CD4-positive, CD25-positive, alpha-beta regulatory T cell (primary cell): Measurements from ENCODE around the gene SART3. TPM values are rescaled to one million over a fixed set of nuclear protein-coding genes. Genes with fewer than 3 reads are reported as not detected.

Experiments used
- ATAC-seq, 2 donors: fragments of 150-1000 bp; cut with Tn5 transposase; one replicate each; pipeline ENCODE4 v1.10.0; 2021; ENCODE audit warnings: low read depth in 2 of 2, moderate number of reproducible peaks in 2 of 2, moderate library complexity in 1 of 2
- DNase-seq, 3 donors: peaks; one replicate each; pipeline versions ENCODE4 v3.0.0 to v3.0.0-alpha.2; 2012 to 2022; ENCODE audit warnings: mixed read lengths in 1 of 3
- H3K27ac ChIP-seq: one replicate; pipeline ENCODE4 v1.7.0; 2013; ENCODE audit warnings: mild to moderate bottlenecking, low read length; ENCODE audit not compliant: insufficient read depth, poor library complexity, severe bottlenecking
- H3K27me3 ChIP-seq: one replicate; pipeline ENCODE4 v1.7.0; 2013; ENCODE audit warnings: low read length; ENCODE audit not compliant: control insufficient read depth, insufficient read depth
- H3K36me3 ChIP-seq: one replicate; pipeline ENCODE4 v1.7.0; 2013; ENCODE audit warnings: mild to moderate bottlenecking, low read length, moderate library complexity; ENCODE audit not compliant: control insufficient read depth, insufficient read depth
- H3K4me1 ChIP-seq: 2 replicates; pipeline ENCODE4 v1.7.0; 2013; ENCODE audit warnings: mild to moderate bottlenecking, low read length; ENCODE audit not compliant: insufficient read depth, control insufficient read depth, poor library complexity, severe bottlenecking
- H3K4me3 ChIP-seq: one replicate; pipeline ENCODE4 v1.7.0; 2013; ENCODE audit warnings: low read depth, mild to moderate bottlenecking, low read length, moderate library complexity
- H3K9me3 ChIP-seq, 2 experiments: 1 replicate in 1 of 2; 2 replicates in 1 of 2; pipeline ENCODE4 v1.7.0; 2013; ENCODE audit warnings: low read length in 2 of 2, mild to moderate bottlenecking in 1 of 2, moderate library complexity in 1 of 2; ENCODE audit not compliant: control insufficient read depth in 2 of 2
- H3K27ac Mint-ChIP-seq, 3 donors: one replicate each; pipeline ENCODE4 v1.8.0; 2020 to 2022; ENCODE audit warnings: mild to moderate bottlenecking in 3 of 3, mixed read lengths in 3 of 3, moderate library complexity in 2 of 3
- H3K27me3 Mint-ChIP-seq: one replicate; pipeline ENCODE4 v1.8.0; 2022; ENCODE audit warnings: mild to moderate bottlenecking, mixed read lengths
- H3K36me3 Mint-ChIP-seq: one replicate; pipeline ENCODE4 v1.8.0; 2020; ENCODE audit warnings: mixed read lengths
- H3K4me1 Mint-ChIP-seq, 4 donors: one replicate each; pipeline ENCODE4 v1.8.0; 2020 to 2022; ENCODE audit warnings: mixed read lengths in 4 of 4, mild to moderate bottlenecking in 1 of 4
- H3K4me3 Mint-ChIP-seq, 4 donors: one replicate each; pipeline ENCODE4 v1.8.0; 2020 to 2022; ENCODE audit warnings: mild to moderate bottlenecking in 4 of 4, mixed read lengths in 4 of 4, moderate library complexity in 3 of 4
- H3K9me3 Mint-ChIP-seq, 7 donors: one replicate each; pipeline ENCODE4 v1.8.0; 2020 to 2022; ENCODE audit warnings: mixed read lengths in 7 of 7, mild to moderate bottlenecking in 3 of 7, moderate library complexity in 2 of 7
- polyA plus RNA-seq, 4 donors: library from polyadenylated mRNA; unstranded; fragments of 300-500 nt; fragmentation: Illumina TruSeq; gene quantifications; one replicate each; pipeline ENCODE4 v1.2.3, GENCODE V29; 2021
- total RNA-seq: library from RNA; stranded (reverse); gene quantifications from one replicate; pipeline ENCODE4 v1.2.3, GENCODE V29; 2022

SART3 gene
- total and polyA plus RNA-seq, 5 donors from 2014 or later = 25.3 to 107 (median 32.6) TPM

GRCh38 chr12:108483213-108484059 is 77.5 kb downstream of the SART3 start:
- Histone ChIP-seq H3K9me3 (peaks cover 0 to 2% of the 10 kb centered on the region in 2 experiments), H3K27me3 (peaks cover 8% of the 10 kb centered on the region), H3K27ac (no peak overlapping the region), H3K4me1 (no peaks in the 10 kb centered on the region), H3K36me3 (no peaks in the 10 kb centered on the region), H3K4me3 (no peak overlapping the region)
- Mint-ChIP-seq H3K27me3 (peaks cover 12% of the 10 kb centered on the region), H3K36me3 (no peaks in the 10 kb centered on the region), H3K9me3 (peaks cover 0 to 8% (median 2%) of the 10 kb centered on the region in 7 donors), H3K4me1 (no peaks in the 10 kb centered on the region), H3K27ac (peak overlapping the region in 1 of 3 donors; percentile 16), H3K4me3 (no peak overlapping the region)
- ATAC-seq (no peak), DNase-seq (no peak)

- Mint-ChIP-seq H3K4me3 (no peak overlapping the region), H3K9me3 (peaks cover 1 to 6% (median 2%) of the 10 kb centered on the region in 7 donors), H3K4me1 (no peaks in the 10 kb centered on the region), H3K27me3 (peaks cover 12% of the 10 kb centered on the region), H3K27ac (no peak overlapping the region), H3K36me3 (no peaks in the 10 kb centered on the region)
- Histone ChIP-seq H3K4me3 (no peak overlapping the region), H3K27ac (no peak overlapping the region), H3K9me3 (peaks cover 0 to 2% of the 10 kb centered on the region in 2 experiments), H3K4me1 (no peaks in the 10 kb centered on the region), H3K36me3 (no peaks in the 10 kb centered on the region), H3K27me3 (peaks cover 8% of the 10 kb centered on the region)
- ATAC-seq (no peak), DNase-seq (no peak)
Measured at GRCh38 chr12:108482717-108483212, 78.2 kb downstream of the SART3 start.

GRCh38 chr12:108479364-108480070 is 81.5 kb downstream of the SART3 start:
- no peak overlapping the region for H3K4me3 Mint-ChIP-seq
- DNase-seq (no peak), ATAC-seq (no peak)
- H3K36me3 ChIP-seq = no peaks in the 10 kb centered on the region
- no peaks in the 10 kb centered on the region for H3K36me3 Mint-ChIP-seq
- no peak overlapping the region for H3K27ac Mint-ChIP-seq
- no peaks in the 10 kb centered on the region for H3K4me1 ChIP-seq
- no peak overlapping the region for H3K4me3 ChIP-seq
- H3K9me3 Mint-ChIP-seq = peaks cover 0 to 3% (median 0%) of the 10 kb centered on the region in 7 donors
- no peak overlapping the region for H3K27ac ChIP-seq
- H3K4me1 Mint-ChIP-seq = no peaks in the 10 kb centered on the region
- peaks cover 8% of the 10 kb centered on the region for H3K27me3 Mint-ChIP-seq
- H3K9me3 ChIP-seq = no peaks in the 10 kb centered on the region
- H3K27me3 ChIP-seq = peaks cover 8% of the 10 kb centered on the region

GRCh38 chr12:108478611-108479206 is 82.3 kb downstream of the SART3 start:
- Mint-ChIP-seq H3K27ac (no peak overlapping the region), H3K36me3 (no peaks in the 10 kb centered on the region), H3K9me3 (peaks cover 0 to 3% (median 0%) of the 10 kb centered on the region in 7 donors), H3K4me3 (no peak overlapping the region), H3K27me3 (peaks cover 8% of the 10 kb centered on the region), H3K4me1 (no peaks in the 10 kb centered on the region)
- no peak for DNase-seq
- no peak overlapping the region for H3K27ac ChIP-seq
- H3K27me3 ChIP-seq = peaks cover 8% of the 10 kb centered on the region
- no peak overlapping the region for H3K4me3 ChIP-seq
- H3K4me1 ChIP-seq = no peaks in the 10 kb centered on the region
- no peaks in the 10 kb centered on the region for H3K36me3 ChIP-seq
- no peaks in the 10 kb centered on the region for H3K9me3 ChIP-seq
- ATAC-seq = no peak

- ATAC-seq (no peak), DNase-seq (no peak)
- H3K4me1 Mint-ChIP-seq = no peaks in the 10 kb centered on the region
- H3K9me3 ChIP-seq = no peaks in the 10 kb centered on the region
- H3K27me3 Mint-ChIP-seq = peaks cover 8% of the 10 kb centered on the region
- no peak overlapping the region for H3K27ac Mint-ChIP-seq
- H3K27me3 ChIP-seq = peaks cover 5% of the 10 kb centered on the region
- H3K4me1 ChIP-seq = no peaks in the 10 kb centered on the region
- H3K4me3 ChIP-seq = no peak overlapping the region
- H3K36me3 ChIP-seq = no peaks in the 10 kb centered on the region
- no peaks in the 10 kb centered on the region for H3K36me3 Mint-ChIP-seq
- peaks cover 0 to 3% (median 0%) of the 10 kb centered on the region in 7 donors for H3K9me3 Mint-ChIP-seq
- H3K27ac ChIP-seq = no peak overlapping the region
- H3K4me3 Mint-ChIP-seq = no peak overlapping the region
Measured at GRCh38 chr12:108477881-108478259, 83.1 kb downstream of the SART3 start.

GRCh38 chr12:108477055-108477880 is 83.7 kb downstream of the SART3 start:
- H3K36me3 Mint-ChIP-seq = no peaks in the 10 kb centered on the region
- Histone ChIP-seq H3K4me1 (no peaks in the 10 kb centered on the region), H3K9me3 (no peaks in the 10 kb centered on the region), H3K27ac (no peak overlapping the region), H3K36me3 (no peaks in the 10 kb centered on the region), H3K27me3 (peaks cover 5% of the 10 kb centered on the region), H3K4me3 (no peak overlapping the region)
- ATAC-seq (no peak), DNase-seq (no peak)
- H3K4me1 Mint-ChIP-seq = no peaks in the 10 kb centered on the region
- no peak overlapping the region for H3K4me3 Mint-ChIP-seq
- peaks cover 8% of the 10 kb centered on the region for H3K27me3 Mint-ChIP-seq
- H3K27ac Mint-ChIP-seq = no peak overlapping the region
- peaks cover 0 to 3% (median 0%) of the 10 kb centered on the region in 7 donors for H3K9me3 Mint-ChIP-seq

- Histone ChIP-seq H3K36me3 (no peaks in the 10 kb centered on the region), H3K4me1 (no peaks in the 10 kb centered on the region), H3K27me3 (peaks cover 5% of the 10 kb centered on the region), H3K27ac (no peak overlapping the region), H3K9me3 (no peaks in the 10 kb centered on the region), H3K4me3 (no peak overlapping the region)
- Mint-ChIP-seq H3K4me1 (no peaks in the 10 kb centered on the region), H3K4me3 (no peak overlapping the region), H3K36me3 (no peaks in the 10 kb centered on the region), H3K9me3 (peaks cover 0 to 3% (median 0%) of the 10 kb centered on the region in 7 donors), H3K27ac (no peak overlapping the region), H3K27me3 (peaks cover 5% of the 10 kb centered on the region)
- DNase-seq (no peak), ATAC-seq (no peak)
Measured at GRCh38 chr12:108475396-108475795, 85.6 kb downstream of the SART3 start.
